H1 (cell line): ENCODE data around the gene NAV2. TPM values are rescaled to one million over a fixed set of nuclear protein-coding genes. Genes with fewer than 3 reads are reported as not detected.
A peak's percentile ranks its signal among the peaks of the same experiment; 100 is the strongest.

Experiments
- BRCA1 ChIP-seq: IDR thresholded peaks from 2 replicates; pipeline ENCODE4 v1.6.1; 2012; ENCODE audit warnings: low read depth, low read length, improper control_type of control experiment
- EGR1 ChIP-seq: IDR thresholded peaks from 2 replicates; pipeline ENCODE4 v1.6.1; 2011; ENCODE audit warnings: low read depth, low read length, borderline replicate concordance
- HDAC2 ChIP-seq, 2 experiments: fragments of 300-600 bp in 1 of 2; sonication (generic) in 1 of 2; IDR thresholded peaks; 2 replicates each; pipeline ENCODE4 v1.6.1; 2011 to 2012; ENCODE audit warnings: low read depth in 2 of 2, low read length in 2 of 2, mild to moderate bottlenecking in 2 of 2, moderate library complexity in 2 of 2, borderline replicate concordance in 1 of 2, inconsistent platforms in 1 of 2
- JUN ChIP-seq: IDR thresholded peaks from 2 replicates; pipeline ENCODE4 v1.6.1; 2011; ENCODE audit warnings: low read depth, mild to moderate bottlenecking, improper control_type of control experiment, low read length
- KDM1A ChIP-seq: fragments of 200-600, 300-600 bp; sonication (generic); IDR thresholded peaks from 2 replicates; pipeline ENCODE4 v1.7.1; 2016; ENCODE audit warnings: mild to moderate bottlenecking, low read length, borderline replicate concordance
- PHF8 ChIP-seq: fragments of 200-600 bp; sonication (generic); conservative IDR thresholded peaks from 2 replicates; pipeline ENCODE4 v1.7.1; 2012; ENCODE audit warnings: low read depth, mild to moderate bottlenecking, inconsistent platforms, low read length, moderate library complexity
- RFX5 ChIP-seq: IDR thresholded peaks from 2 replicates; pipeline ENCODE4 v1.6.1; 2011; ENCODE audit warnings: low read depth, low read length, improper control_type of control experiment, borderline replicate concordance
- SIN3A ChIP-seq, 2 experiments: IDR thresholded peaks in 1 of 2; conservative IDR thresholded peaks in 1 of 2; 2 replicates each; pipeline ENCODE4 v1.6.1; 2011 to 2012; ENCODE audit warnings: low read length in 2 of 2, improper control_type of control experiment in 1 of 2, low read depth in 1 of 2, mild to moderate bottlenecking in 1 of 2
- SP1 ChIP-seq: IDR thresholded peaks from 2 replicates; pipeline ENCODE4 v1.6.1; 2011; ENCODE audit warnings: low read depth, low read length
- SP2 ChIP-seq: IDR thresholded peaks from 2 replicates; pipeline ENCODE4 v1.6.1; 2012; ENCODE audit warnings: mild to moderate bottlenecking, low read length, inconsistent platforms
- YY1 ChIP-seq: IDR thresholded peaks from 2 replicates; pipeline ENCODE4 v1.6.1; 2011; ENCODE audit warnings: low read depth, mild to moderate bottlenecking, low read length
- polyA plus RNA-seq, 7 experiments: library from polyadenylated mRNA; depleted of rRNA in 3 of 7; stranded (reverse) in 5 of 7; unstranded in 2 of 7; fragments of >200 nt in 5 of 7; fragments of 200-250 nt in 2 of 7; gene quantifications; 1 replicate in 5 of 7; 2 replicates in 1 of 7; 4 replicates in 1 of 7; pipeline versions ENCODE4 v1.2.1 to v1.2.3, GENCODE V29; 2011 to 2013; ENCODE audit warnings: missing spikeins in 2 of 7, mixed read lengths in 2 of 7
- total RNA-seq: library from RNA; stranded (reverse); fragmentation: NEBNext Ultra II Directional; extraction: Animal tissue kit (Norgen Biotek cat#: 25700); gene quantifications from 2 replicates; pipeline ENCODE4 v1.2.1, GENCODE V29; 2021
- TF ChIP-seq, protein P1 (sequence below): IDR thresholded peaks from 2 replicates; pipeline ENCODE4 v1.6.1; 2012; ENCODE audit warnings: inconsistent platforms

The NAV2 gene
- total and polyA plus RNA-seq, 2 of the 8 experiments (the other 6 are each of a cell fraction or from before 2014, with no cell fraction given) = 35.6 to 73.6 TPM

DNA sequence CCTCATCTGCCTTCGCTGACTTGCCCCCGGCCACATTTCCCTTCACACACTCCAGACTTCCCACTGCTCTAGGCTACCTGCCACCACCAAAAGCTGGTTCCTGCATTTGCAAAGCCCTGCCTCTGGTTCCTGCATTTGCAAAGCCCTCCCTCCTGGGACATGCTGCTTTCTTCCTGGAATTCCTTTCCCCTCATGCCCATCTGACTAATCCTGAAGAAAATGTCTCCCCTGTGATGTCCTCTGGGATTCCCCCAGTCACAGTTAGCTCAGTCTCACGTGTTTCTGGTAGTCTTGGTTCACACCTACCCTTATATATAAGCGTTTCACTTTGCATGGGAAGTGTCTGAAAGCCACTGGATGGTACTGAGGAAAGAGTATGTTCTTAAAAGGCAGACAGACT, 240.7 kb downstream of the NAV2 start (continued):
- 0 out of 2 replicates have a peak, but pooled peaks have one; percentile 38 for TF ChIP-seq SP1
- TF ChIP-seq, protein P1, sequence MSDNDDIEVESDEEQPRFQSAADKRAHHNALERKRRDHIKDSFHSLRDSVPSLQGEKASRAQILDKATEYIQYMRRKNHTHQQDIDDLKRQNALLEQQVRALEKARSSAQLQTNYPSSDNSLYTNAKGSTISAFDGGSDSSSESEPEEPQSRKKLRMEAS = peak; percentile 85
- no peak for TF ChIP-seq RFX5
- no peak for TF ChIP-seq BRCA1
- TF ChIP-seq YY1 = peak; percentile 58
- TF ChIP-seq KDM1A = peak; percentile 84; the same call in 1 of the 2 replicates
- no peak for TF ChIP-seq PHF8
- peak; percentile 3; the same call in 1 of the 2 replicates for TF ChIP-seq EGR1
- TF ChIP-seq HDAC2 (IDR thresholded peaks at IDR 0.05; ENCODE audit: borderline replicate concordance in 1 of 2, low read depth in 2 of 2, low read length in 2 of 2) = peak in 1 of 2 experiments; percentile 86; a peak in 1 of 4 replicates
- TF ChIP-seq JUN = no peak
- no peak for TF ChIP-seq SP2
- 0 out of 4 replicates have a peak, but pooled peaks of 1 of the 2 experiments have one; percentile 44 for TF ChIP-seq SIN3A (conservative IDR thresholded peaks at IDR 0.05 in 1 of 2, IDR thresholded peaks at IDR 0.05 in 1 of 2; ENCODE audit: low read depth in 1 of 2, low read length in 2 of 2)
